ENCODE measurements around the gene PHKG1. TPM values are rescaled to one million over a fixed set of nuclear protein-coding genes. Genes with fewer than 3 reads are reported as not detected.

The PHKG1 gene
- total RNA-seq = 0.43 and 0.55 TPM in 2 replicates

GRCh38 chr7:56092789-56093531 is at the start of gene PHKG1:
TSS of gene PHKG1 (minus strand) at chr7:56092952. CDS start at chr7:56088941, 4,011 bp downstream.

DNA sequence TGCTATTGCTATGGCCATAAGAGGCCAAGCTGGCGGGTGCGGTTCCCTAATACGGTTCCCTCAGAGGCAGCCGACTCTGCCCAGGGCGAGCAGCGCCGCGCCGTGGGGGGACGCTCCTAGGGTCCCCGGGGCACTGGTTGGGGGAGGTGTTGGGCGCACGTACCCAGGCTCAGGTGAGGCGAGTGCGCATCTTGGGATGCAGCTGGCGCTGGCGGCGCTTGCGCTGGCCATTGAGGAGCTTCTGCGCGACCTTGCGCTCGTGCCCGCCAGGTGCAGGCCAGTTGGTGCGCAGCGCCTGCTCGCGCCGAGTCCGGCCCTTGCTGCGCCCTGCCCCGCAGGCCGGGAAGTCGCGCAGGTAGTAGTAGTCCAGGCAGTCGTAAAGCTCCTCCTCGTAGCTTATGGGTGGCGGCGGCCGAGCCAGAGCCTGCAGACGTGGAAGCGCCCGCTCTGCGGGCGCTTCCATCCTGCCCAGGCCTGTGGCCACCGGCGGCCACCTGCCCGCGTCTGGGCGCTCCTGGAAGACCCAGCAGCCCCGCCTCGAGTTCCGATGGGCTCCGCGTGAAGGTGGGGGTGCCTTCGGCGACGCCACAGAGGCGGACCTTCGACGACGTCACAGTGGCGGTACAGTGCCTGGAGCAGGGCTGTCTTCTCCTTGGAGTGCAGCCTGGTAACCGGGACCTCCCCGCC is 23.2 kb upstream of the PHKG1 start, which contains the start of gene NUPR2:
Gene NUPR2, minus strand, starts transcription at position 566 of the 687 bp plus-strand sequence. Its CDS starts 103 bp downstream, at position 463.

GRCh38 chr7:56106108-56107073 is 13.6 kb upstream of the PHKG1 start, which contains the start of gene CHCHD2:
TSS of gene CHCHD2 (minus strand) at chr7:56106476. CDS start at chr7:56106413, 63 bp downstream.

GRCh38 chr7:56063882-56064625 is 28.7 kb downstream of the PHKG1 start, which contains the start of gene SUMF2:
TSS of gene SUMF2 (plus strand) at chr7:56064286. CDS start at chr7:56064312, 26 bp downstream.

DNA sequence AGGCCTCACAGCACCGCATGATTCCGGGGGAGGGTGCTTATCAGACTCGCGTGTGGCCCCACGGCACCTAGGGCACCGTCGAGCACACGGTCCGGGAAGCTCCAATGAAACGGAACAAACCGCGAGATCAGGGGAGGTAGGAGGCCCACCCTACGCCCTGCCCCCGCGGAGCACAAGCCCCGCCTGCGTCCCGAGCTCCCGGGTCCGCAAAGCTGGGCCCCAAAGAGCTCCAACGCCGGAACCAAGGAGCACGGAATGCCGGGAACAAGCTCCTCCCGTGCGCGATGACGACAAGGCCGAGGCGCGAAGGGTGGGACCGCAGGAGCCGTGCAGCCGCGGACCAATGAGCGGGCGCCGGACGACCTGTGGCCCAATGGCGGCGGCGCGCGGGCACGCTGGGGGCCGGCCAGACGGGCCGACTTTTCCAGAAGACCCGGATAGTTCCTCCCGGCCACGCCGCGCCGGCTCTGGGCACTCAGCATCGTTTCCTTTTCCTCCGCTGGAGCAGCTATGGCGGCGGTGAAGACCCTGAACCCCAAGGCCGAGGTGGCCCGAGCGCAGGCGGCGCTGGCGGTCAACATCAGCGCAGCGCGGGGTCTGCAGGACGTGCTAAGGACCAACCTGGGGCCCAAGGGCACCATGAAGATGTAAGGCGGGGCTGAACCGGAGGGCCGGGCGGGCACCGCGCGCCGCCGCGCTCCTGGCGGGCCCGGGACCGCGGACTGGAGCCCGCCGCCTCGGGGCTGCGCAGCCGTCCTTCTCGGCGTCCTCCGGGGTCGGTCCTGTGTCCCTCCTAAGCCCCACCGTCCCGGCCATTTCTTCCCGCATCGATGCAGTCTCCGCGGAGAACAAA is 41.2 kb downstream of the PHKG1 start, which contains the start of the genes CCT6A and PSPH:
Gene CCT6A, plus strand, starts transcription at position 427 of the 853 bp plus-strand sequence. Its CDS starts 84 bp downstream, at position 511.
Gene PSPH, minus strand, starts transcription at position 106 of the 853 bp plus-strand sequence. CDS start 30,232 bp downstream, outside the sequence.

Other genes with a start within 250 kb of the PHKG1 start
- gene SEPTIN14, start 230.2 kb downstream of the PHKG1 start, total RNA-seq = not detected in 2 replicates
- gene ZNF713, start 205.5 kb downstream of the PHKG1 start, total RNA-seq = 1.3 TPM in 2 replicates
- 14.6 and 15.4 TPM in 2 replicates for gene MRPS17, start 141.1 kb downstream of the PHKG1 start, total RNA-seq
- 30.0 and 34.0 TPM in 2 replicates for gene NIPSNAP2, start 128.4 kb downstream of the PHKG1 start, total RNA-seq
- 56.2 and 80.5 TPM in 2 replicates for gene PSPH, start 41.5 kb downstream of the PHKG1 start, total RNA-seq
- 185 and 191 TPM in 2 replicates for gene CCT6A, start 41.2 kb downstream of the PHKG1 start, total RNA-seq
- gene SUMF2, start 28.7 kb downstream of the PHKG1 start, total RNA-seq = 245 and 311 TPM in 2 replicates
- 240 and 280 TPM in 2 replicates for gene CHCHD2, start 13.5 kb upstream of the PHKG1 start, total RNA-seq
- gene NUPR2, start 23.5 kb upstream of the PHKG1 start, total RNA-seq = not detected in 2 replicates

Data from smooth muscle cell of bladder (primary cell).